Activated naive CD8-positive, alpha-beta T cell treated with anti-CD3 and anti-CD28 coated beads, Interleukin-2, amount 50 U/mL, for 16 hours (primary cell): ENCODE measurements around the gene PCGF1.

ENCODE experiments used
- DNase-seq: peaks from one replicate; pipeline ENCODE4 v3.0.0-alpha.2; 2020; ENCODE audit warnings: low read depth, low spot score

PCGF1 gene

DNA sequence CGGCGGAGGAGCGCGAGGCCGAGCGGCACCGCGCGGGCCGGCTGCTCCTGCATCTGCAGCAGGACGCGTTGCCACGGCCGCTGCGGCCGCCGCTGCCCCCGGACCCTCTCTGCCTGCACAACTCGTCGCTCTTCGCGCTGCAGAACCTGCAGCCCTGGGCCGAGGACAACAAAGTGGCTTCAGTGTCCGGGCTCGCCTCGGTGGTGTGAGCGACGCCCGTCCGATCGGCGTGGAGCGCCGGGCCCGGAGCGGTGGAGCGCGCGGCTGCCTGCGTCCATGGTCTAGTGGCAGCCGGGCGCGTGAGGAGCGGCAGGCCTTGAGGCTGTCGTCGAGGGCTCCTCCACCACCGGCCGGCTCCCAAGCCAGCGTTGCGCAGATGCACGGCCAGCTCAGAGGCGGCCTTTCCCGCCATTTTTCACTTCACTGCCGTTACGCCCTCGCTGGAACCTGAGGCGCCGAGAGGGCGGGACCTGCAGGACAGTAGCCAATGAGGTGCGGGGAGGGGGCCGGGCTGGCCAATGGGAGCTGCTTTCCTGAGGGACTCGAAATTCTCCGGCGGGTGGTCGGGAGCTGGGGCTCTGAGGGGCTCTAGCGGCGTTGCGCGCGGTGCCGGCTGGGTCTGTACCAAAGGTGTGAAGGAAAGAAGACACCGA lies 8.6 kb upstream of the PCGF1 start:
- DNase-seq, result peak; percentile 64

DNA sequence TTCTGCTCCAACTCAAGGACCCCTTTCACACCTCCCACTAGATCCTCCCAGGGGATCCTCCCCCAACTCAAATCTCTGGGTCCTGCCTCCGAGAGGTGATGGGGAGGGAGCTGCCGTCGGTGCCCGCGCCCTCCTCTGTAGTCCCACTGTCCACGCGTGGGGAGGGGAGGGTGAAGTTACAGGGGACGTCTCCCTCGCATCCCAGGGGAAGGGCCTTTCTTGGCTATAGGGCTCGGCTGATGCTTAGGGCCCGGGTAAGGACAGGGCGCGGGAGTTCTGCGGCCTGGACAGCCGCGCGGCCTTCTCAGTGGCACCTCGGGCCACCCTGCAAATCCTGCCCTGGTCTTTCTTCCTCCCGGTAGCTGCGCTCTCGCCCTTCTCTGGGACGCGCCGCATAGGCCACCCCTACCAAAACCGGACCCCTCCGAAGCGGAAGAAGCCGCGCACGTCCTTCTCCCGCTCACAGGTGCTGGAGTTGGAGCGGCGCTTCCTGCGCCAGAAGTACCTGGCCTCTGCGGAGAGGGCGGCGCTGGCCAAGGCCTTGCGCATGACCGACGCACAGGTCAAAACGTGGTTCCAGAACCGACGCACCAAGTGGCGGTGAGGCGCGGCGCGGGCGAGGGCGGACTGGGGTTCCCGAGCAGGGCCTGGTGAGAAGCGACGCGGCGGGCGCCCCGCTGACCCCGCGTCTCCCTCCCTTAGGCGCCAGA lies 7.9 kb upstream of the PCGF1 start:
- no peak for DNase-seq

DNA sequence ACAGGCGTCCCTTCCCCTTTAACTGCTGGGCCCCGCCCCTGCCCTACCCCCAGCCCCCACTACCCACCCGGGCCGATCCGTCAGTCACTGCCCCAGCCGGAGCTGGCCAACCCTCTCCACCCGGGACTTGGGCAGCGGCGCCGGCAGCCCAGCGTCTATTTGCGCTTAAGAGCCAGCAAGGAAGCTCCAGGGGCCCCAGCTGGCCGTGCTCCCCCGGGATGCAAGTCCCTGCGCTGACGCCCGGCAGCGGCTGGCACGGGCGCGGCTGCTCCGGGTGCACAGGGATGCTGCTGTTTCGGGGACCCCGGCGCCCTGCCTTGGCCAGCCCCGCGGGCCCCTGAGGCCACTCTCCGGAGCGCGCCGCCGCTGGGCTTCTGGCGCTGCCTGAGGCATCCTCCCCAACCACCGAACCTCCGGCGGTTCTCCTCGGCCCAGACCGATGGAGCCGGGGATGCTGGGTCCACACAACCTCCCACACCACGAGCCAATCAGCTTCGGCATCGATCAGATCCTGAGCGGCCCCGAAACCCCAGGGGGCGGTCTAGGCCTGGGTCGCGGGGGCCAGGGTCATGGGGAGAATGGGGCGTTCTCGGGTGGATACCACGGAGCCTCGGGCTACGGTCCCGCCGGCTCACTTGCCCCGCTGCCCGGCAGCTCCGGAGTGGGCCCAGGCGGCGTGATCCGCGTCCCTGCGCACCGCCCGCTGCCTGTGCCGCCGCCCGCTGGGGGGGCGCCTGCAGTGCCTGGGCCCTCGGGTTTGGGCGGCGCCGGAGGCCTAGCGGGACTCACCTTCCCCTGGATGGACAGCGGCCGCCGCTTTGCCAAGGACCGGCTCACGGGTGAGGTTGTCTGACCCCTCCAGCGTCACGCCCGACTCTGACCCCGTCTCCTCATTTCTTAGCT lies 7.1 kb upstream of the PCGF1 start, which contains the start of gene TLX2:
TLX2 (plus strand) TSS at position 83 of the 903 bp plus-strand sequence; CDS start at position 440, 357 bp downstream.
- no peak for DNase-seq

DNA sequence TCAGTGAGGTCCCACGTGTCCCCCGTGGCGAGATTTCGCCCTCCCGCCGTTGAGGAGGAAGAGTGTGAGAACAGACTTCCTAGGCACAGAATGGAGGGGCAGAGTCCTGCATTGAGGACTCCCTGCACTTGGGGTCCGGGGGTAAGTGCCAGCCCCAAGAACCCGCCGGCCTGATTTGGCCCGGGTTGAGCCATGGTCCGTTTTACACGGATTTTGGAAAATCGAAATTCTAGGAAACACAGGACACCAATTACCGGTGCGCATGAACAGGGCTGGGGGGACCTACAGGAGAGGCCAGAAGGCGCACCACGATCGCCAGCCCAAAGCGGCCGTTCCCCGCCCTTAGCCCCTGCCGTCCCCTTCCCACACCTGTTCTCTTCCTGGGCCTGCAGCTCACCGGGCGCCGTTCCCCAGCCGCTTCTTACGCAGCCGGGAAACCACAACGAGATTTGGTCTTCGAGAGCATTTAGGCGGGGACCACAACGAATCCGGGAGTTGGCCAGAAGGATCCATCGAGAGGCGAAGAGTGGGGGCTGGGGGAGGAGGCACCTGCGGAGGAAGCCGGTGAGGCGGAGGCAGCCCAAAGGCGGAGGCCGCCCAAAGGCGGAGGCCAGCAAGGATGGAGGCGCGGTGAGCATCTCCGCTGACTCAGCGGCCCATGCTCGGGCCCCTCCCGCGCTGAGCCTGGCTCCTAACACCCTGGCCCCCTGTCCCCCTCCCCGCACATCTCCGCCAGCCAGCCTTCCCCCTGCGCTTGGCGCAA lies 6.3 kb upstream of the PCGF1 start:
- no peak for DNase-seq

DNA sequence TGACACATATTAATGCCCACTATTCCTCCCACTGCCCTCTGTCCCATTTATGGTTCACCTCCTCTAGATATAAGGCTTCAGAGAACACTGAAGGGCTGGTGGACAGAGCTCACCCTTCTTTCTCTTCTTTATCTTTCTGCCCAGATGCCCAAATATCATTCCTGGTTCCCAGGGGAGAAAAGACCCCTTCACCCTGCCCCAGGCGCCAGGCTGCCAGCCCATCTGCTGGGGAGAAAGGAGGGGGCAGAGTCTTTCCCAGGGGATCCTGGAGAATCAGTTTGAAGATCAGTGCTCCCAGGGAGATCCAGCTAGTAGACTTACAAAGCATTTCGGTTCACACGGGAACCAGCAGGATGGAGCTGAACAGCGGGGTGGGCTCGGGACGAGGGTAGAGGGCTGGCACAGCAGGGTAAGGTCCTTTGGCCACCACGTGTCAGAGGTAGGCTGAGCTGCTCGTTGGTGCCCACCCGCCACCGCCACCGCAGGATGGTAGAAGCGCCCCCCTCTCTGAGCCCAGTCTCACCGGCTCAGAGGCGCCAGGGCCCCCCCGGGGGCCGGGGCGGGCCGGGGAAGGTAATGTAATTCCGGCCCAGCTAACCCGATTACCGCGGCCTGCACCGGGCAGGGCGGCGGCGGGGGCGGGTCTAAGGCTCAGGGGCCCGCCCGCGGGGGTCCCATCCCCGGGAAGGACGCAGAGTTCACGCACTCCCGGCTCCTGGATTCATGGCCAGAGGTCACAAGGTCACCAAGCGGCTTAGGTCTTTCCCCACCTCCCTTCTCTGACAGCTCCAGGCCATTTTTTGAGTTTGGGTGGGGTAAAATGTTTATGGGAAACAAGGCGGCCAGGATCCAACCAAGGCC lies 5.5 kb upstream of the PCGF1 start:
- DNase-seq, result no peak

DNA sequence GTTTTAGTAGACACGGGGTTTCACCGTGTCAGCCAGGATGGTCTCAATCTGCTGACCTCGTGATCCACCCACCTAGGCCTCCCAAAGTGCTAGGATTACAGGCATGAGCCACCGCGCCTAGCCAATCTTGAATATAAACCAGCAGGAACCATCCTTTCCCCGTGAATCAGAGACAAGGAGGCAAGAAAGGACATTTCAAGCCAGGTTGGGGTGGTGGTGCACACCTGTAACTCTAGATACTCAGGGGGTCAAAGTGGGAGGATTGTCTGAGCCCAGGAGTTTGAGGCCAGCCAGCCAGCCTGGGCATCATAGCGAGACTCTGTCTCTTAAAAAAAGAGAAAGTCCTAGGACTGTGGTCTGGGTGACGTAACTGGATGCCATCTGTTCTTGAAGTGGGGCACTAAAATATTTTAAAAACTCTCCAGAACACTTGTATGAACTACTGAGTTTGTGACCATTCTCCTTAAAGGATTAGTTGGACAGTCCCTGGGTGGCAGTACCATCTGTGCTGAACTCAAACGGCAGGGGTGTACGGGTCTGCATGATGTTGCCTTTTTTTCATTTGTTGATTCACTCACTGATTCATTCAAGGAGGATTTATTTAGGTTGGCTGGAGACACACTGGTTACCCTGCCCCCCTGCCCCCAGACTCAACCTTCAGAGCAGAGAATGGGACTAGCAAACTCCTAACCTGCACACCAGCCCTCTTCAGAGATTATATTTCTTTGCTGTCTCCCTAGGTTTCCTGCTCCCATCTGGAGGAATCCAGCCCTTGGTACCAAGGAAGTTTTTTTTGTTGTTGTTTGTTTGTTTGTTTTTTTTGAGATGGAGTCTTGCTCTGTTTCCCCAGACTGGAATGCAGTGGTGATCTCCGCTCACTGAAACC lies 3.9 kb upstream of the PCGF1 start:
- DNase-seq, result no peak

DNA sequence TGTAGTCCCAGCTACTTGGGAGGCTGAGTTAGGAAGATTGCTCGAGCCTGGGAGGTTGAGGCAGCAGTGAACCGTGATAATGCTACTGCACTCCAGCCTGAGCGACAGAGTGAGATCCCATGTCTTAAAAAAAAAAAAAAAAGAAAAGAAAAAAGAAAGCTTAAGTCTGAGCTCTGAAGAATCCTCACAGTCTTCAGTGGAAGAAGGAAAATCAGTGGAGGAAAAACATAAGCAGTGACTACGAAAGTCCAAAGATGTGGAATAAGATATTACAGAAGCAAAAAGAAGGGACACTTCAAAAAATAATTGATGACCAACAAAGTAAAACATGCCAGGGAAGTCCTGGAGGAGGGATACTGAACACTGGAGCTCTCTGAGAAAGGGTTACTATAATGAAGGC lies 2.8 kb upstream of the PCGF1 start:
- no peak for DNase-seq

DNA sequence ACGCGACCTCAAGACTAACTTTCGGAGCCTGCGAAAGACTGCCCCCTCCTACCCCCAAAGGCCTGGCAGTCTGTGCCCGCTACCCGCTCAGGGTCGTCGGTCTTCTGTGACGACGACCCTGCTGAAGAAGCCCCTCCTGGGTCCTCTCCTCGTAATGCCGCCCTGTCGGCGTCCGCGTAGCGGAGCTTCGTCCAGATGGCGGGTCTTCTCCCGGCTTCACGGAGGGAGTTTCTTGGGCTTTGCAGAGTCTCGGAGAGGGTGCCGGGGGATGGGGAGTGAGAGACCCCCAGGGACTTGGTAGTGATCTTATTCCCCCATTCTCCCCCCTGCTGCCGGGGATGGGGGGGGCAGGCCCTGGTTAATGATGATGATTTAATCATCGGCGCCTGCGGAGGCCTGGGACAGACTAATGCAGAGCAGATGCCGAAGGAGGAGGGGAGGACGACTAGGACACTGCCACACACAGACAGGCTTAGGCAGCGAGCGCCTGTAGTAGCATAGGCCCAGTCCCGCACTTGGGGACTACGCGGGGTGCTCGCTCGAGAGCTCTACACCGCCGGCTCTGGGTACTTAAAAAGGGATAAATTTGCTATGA lies 528 bp upstream of the PCGF1 start:
- no peak for DNase-seq

DNA sequence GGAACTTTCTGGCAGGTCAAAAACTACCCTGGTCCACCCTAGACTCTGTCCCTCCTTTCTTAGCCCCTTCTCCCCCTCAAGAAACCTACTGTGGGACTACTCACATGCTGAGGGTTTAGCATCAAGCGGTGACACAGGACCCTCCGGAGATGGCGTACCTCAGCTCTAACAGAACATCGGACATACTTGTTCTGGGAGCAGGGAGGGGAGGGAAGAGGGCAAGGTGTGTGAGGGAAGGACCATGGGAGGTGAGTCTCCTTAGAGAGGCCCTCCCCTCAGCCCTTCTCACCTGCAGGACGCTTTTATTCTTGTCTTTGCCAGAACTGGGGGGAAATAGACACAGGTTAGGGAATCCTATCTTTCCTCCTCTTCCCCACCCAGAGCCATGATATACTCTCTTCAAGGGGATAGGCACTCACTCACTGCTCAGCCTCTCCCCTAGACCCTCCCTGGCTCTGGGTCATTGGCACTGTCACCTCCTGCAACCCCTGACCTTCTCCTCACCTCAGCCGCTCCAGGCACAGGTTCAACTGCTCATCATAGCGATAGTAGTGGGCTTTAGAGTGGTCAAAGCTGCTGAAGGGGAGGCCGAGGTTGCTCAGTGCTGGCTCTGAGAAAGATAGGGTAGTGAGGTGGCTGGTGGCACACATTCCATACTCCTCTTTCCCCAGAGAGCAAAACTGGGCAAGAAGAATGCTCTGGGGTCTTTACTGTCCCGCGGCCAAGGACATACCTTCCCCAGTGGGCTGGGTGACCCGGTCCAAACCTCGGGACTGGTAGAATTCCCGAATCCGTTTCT lies 1.8 kb downstream of the PCGF1 start:
- no peak for DNase-seq

DNA sequence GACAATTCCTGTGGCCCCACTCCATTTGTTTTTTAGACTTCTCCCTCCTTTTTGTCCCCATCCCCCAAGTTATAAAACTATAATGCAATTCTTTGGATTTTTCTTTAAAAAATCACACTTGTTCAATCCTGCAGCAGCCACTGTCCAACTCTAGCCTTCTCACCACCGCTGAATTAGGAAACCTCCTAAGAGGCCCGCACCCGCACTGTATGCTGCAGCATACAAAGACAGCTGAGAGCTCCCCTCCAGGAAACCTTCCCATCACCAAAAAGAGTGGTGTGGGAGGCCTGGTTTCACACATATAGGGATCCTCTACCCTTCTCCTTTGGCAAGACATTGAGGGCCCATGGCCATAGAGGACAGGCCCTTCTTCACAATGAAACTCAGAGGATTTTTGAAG lies 2.9 kb downstream of the PCGF1 start:
- no peak for DNase-seq

DNA sequence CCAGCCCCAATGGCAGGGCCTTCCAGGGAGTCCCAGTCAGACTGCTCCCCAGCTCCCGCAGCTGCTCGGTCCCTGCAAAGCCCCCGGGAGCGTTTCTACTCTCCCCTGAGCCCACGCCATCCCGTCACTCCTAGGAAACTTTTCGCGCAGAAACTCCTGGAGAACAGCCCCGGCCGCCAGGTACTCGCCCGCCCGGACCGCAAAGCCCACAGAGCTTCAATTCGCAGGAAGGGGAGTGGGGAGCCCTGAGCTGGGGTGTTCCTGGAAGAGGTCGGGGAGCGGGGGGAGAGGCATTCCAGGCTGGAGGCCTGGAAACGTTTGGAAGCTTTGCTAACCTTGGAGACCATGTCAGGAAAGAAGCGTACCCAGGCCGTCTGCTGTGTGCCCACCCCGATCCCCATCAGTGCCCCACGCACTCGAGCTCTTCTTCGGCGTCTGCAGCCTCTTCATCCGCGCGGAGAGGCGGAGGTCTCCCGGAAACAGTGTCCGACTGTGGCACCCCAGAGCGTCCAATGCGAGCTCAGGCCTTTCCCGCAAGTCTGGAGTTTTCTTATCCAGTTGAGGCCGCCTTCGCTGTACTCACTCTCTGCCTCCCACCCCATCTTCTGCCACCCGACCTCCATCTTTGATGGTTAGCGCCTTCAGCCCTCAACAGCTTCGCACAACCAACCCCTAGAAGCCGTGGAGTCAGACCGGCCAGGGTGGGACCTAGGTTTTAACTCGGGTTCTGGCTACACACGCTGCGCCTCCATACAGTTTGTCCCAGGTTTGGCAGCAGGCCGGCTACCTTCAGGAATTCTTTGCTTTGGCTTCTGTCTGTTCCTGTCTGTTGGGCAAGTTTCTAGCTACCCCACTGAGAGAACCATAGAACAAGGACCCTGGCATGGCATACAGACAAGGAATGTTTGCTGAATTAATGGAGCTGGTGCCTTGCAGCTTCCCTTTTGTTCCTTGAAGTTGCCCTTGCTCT lies 3.7 kb downstream of the PCGF1 start:
- no peak for DNase-seq

DNA sequence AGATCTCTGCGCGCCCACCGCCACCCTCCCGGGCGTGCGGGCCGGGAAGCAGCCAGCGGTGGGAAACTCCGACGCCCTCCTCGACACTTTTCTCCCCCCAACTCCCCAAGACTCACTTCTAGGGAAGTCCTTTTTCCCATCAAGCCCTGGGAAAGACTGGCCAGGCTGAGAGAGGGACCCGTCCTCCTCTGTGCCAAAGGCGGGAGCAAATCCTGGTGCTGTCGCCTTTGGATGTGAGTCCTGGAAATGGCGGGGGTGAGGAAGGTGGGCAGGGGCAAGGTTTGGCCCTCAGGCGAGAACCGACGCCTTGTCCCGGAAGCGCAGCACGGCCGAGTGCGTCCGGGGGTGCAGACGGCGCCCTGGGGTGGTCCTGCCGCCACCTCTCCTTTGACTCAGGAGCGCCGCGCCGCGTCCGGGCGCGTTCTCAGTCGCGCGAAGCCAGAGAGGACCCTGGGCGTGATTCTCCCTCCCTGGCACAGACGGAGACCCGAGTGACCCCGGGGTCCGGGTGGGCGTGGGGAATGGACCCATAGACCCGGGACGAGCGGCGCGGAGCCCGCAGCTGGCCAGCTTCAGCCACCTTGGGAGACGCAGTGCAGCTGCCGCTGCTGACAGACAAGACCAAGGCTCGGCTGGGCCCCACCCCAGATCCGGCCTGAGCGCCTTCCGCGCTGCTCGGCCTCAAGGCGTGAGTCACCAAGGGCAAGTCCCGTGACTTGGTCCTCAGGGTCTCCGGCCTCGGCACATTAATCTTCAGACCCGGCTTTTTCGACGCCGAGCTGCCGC lies 4.6 kb downstream of the PCGF1 start:
- DNase-seq, result no peak

DNA sequence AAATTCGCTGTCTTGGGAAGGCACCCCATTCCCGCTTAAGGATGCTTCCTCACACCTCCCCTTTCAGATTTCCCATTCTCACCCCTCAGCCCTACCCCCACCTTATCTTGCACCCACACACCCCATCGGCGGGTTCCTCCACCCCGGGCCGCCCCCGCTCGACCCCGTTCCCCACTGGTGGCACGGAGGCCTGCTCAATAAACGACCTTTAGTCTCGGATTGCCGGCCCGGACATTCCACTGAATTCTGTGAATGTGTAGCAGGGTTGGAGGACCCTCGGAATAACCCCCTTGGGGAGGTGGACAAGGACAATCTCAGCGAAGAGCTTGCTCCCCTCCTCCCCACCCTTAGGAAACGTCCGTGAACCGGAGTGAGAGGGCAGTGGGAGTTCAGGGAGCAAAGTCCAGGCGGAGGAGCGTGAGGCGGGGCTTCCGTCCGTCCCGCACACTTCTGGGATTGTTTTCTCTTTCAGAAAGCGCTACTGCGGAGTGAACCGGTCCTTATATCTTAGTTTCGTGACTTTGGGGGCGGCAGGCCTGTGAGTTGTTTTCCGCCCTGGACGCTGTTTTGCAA lies 5.3 kb downstream of the PCGF1 start:
- DNase-seq, result no peak

DNA sequence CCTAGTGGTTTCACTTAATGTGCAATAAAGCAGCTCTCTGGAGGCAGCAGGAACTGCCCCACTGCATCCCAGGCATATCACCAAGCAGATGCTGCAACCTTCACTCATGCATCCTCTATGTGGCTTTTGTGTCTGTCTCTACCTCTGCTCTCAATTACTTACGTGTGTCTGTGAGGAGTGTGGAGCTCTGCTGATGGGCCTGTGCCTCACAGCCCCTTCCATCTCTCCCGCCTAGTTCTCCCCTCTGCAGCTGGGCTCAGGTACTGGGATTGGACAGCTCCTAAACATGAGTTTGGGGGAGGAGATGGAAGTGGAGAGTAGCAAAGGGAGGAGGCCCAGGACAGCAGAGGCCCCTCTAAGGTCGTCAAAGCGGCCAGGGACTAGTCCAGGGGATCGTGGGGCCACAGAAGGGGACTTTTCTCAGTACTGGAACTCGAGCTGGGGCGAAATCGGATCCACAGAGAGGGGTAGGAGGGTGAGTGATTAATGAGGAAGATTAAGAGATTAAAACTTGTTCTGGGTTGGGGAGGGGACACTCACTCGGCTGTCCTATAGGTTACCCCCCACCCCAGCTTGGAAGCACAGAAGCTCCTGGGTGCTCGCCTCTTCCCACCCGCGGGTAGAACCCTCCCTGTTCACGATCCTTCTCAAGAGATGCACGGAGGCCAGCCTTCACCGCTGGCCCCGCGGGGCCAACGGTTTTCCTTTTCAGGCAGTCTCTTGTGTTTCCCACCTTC lies 6.0 kb downstream of the PCGF1 start:
- no peak for DNase-seq

DNA sequence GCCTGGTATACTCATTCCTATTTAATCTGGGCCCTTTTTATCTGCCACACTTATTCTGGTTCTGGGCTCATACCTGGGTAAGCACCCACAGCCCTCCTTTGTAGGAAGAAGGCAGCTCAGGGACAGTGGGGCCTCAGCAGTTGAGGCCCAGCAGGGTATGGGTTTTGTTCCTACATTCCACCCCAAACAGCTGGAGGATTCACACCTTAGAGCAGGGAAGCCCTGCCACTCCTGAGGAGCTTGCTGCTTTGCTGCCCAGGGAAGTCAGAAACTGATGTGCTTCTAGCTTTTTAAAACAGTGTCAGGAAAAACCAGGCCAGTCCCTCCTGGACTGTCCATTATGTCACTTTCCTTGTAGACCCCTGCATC lies 6.9 kb downstream of the PCGF1 start:
- DNase-seq, result no peak
